ENCODE measurements around the gene FASTKD3. TPM values are rescaled to one million over a fixed set of nuclear protein-coding genes. Genes with fewer than 3 reads are reported as not detected.

The FASTKD3 gene
- total RNA-seq, 2 donors from 2014 or later: 11.4 to 12.2 TPM

DNA sequence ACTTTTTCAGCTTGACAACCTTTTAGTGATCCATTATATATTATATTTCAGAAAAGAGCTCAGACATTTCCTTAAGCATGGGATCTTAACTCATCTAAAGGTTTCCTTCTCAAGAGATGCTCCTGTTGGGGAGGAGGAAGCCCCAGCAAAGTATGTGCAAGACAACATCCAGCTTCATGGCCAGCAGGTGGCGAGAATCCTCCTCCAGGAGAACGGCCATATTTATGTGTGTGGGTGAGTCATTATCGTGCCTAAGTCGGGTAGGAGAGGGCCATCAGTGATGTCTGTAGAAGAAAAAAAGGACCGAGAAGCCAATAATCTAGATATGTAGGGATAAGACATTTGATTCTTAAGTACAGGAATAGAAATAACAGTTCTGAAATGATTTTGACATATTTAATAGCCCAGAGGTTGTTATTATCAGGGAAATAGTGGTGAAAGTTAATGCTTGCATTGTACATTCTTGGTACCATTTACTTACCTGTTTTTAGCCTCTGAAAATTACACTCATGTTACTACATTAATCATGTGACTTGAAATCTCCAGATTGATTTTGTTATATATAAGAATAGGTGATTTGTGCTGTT, 28.3 kb upstream of the FASTKD3 start:
- intact Hi-C loops (cut with DNase I): no loop called here
- TF ChIP-seq, protein P1, sequence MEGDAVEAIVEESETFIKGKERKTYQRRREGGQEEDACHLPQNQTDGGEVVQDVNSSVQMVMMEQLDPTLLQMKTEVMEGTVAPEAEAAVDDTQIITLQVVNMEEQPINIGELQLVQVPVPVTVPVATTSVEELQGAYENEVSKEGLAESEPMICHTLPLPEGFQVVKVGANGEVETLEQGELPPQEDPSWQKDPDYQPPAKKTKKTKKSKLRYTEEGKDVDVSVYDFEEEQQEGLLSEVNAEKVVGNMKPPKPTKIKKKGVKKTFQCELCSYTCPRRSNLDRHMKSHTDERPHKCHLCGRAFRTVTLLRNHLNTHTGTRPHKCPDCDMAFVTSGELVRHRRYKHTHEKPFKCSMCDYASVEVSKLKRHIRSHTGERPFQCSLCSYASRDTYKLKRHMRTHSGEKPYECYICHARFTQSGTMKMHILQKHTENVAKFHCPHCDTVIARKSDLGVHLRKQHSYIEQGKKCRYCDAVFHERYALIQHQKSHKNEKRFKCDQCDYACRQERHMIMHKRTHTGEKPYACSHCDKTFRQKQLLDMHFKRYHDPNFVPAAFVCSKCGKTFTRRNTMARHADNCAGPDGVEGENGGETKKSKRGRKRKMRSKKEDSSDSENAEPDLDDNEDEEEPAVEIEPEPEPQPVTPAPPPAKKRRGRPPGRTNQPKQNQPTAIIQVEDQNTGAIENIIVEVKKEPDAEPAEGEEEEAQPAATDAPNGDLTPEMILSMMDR (IDR thresholded peaks at IDR 0.05): no peak
- Histone ChIP-seq H3K4me1 (no peaks in the 10 kb centered on the region), H3K27me3 (no peaks in the 10 kb centered on the region), H3K36me3 (peaks cover 4% of the 10 kb centered on the region), H3K27ac (no peak overlapping the region), H3K9me3 (no peaks in the 10 kb centered on the region), H3K9ac (ENCODE audit: low read depth in 2 of 2, low read length in 2 of 2) (no peak overlapping the region), H3K4me3 (no peak overlapping the region)
- DNase-seq: no peak

DNA sequence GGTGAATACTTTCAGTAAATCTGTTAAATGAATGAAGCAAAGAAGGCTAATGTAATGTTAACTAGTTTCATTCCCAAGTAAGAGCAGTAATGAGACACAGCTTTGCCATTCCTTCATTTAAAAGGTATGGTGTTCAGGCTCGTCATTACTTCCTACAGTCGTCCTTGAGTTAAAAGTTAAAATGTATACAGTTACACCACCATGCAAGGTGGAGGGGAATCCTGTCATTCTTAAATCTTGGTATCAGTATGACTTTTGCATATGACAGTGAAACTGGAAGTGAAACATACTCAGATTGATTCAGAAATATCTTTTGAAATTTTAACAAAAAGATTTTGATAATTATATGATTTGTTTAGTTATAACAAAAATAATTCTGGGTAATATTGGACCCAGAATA, 26.0 kb upstream of the FASTKD3 start:
- no peaks in the 10 kb centered on the region for H3K4me1 ChIP-seq
- H3K9me3 ChIP-seq: no peaks in the 10 kb centered on the region
- no peak for DNase-seq
- no peaks in the 10 kb centered on the region for H3K27me3 ChIP-seq
- H3K9ac ChIP-seq (ENCODE audit: low read depth in 2 of 2, low read length in 2 of 2): no peak overlapping the region
- H3K4me3 ChIP-seq: no peak overlapping the region
- H3K27ac ChIP-seq: no peak overlapping the region
- peaks cover 4% of the 10 kb centered on the region for H3K36me3 ChIP-seq
- TF ChIP-seq, protein P1 (IDR thresholded peaks at IDR 0.05): no peak
- intact Hi-C loops (cut with DNase I): no loop called here

DNA sequence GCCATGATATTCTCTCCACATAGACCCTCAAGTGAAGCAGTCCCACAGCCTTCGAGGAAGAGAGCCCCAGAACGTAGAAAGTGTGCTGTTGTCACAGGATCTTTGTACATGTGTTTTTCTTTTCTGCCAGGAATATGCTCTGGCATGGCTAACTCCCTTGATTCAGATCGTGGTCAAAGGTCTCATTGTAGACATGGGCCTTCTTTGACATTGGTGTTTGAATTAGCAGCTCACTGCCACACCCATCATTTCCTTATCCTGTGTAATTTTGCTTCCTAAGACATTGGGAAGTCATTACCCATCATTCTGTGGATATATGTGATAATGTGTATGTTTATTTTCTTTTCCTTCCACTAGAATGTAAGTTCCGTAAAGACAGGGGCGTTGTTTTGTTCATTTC, 25.6 kb upstream of the FASTKD3 start:
- Histone ChIP-seq H3K9me3 (no peaks in the 10 kb centered on the region), H3K27me3 (no peaks in the 10 kb centered on the region), H3K9ac (ENCODE audit: low read depth in 2 of 2, low read length in 2 of 2) (no peak overlapping the region), H3K4me3 (no peak overlapping the region), H3K4me1 (no peaks in the 10 kb centered on the region), H3K36me3 (peaks cover 4% of the 10 kb centered on the region), H3K27ac (no peak overlapping the region)
- no peak for DNase-seq
- TF ChIP-seq, protein P1 (IDR thresholded peaks at IDR 0.05): no peak
- intact Hi-C loops (cut with DNase I): no loop called here

DNA sequence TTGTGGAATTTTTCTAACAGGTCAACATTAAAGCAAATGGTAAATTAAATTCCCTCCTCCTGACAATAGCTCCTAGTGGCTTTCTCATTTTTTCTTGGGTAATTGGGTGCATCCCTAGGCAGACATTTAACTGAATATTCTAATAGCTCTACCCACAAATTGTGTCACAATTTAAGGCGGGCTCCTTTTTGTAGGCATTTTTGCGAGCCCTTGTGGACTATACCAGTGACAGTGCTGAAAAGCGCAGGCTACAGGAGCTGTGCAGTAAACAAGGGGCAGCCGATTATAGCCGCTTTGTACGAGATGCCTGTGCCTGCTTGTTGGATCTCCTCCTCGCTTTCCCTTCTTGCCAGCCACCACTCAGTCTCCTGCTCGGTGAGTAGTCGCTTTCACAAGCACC, 20.1 kb upstream of the FASTKD3 start:
- intact Hi-C loops (cut with DNase I): no loop called here

DNA sequence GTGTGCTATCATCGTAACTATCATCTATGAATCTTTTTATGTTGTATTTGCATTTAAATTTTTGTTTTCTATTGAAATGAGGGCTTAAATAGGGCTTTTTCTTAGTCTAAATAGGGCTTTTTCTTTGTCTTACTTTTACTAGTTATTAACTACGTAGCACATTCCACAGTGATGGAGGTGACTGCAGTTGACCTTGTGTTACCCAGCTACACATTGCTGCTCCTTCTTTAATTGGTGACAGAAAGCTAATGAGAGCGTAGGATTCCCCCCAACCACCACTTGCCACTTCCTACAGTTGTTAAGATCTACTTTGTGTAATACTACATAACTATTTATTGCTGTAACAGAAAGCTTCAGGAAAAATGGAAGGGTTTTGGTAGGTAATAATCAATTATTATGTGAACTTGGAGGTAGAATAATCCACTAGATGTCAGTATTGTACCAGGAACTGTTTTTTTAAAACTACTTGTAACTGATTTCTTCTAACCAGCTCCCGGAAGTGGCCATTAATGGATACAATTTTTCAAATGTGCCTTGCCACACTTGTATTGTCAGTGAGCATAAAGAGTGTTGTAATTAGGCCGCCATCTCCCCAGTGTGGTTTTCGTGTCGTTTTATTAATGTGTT, 18.1 kb upstream of the FASTKD3 start:
- H3K4me1 ChIP-seq: no peaks in the 10 kb centered on the region
- no peak overlapping the region for H3K27ac ChIP-seq
- DNase-seq: no peak
- H3K36me3 ChIP-seq: no peaks in the 10 kb centered on the region
- H3K9me3 ChIP-seq: no peaks in the 10 kb centered on the region
- H3K4me3 ChIP-seq: no peak overlapping the region
- no peak overlapping the region for H3K9ac ChIP-seq (ENCODE audit: low read depth in 2 of 2, low read length in 2 of 2)
- intact Hi-C loops (cut with DNase I): no loop called here
- TF ChIP-seq, protein P1 (IDR thresholded peaks at IDR 0.05): peak; percentile 44
- H3K27me3 ChIP-seq: no peaks in the 10 kb centered on the region

More for the DNA sequence above, 20.1 kb upstream of the FASTKD3 start:
- H3K9ac ChIP-seq (ENCODE audit: low read depth in 2 of 2, low read length in 2 of 2): no peak overlapping the region
- H3K36me3 ChIP-seq: no peaks in the 10 kb centered on the region
- H3K4me3 ChIP-seq: no peak overlapping the region
- no peak for DNase-seq
- TF ChIP-seq, protein P1 (IDR thresholded peaks at IDR 0.05): no peak
- H3K27ac ChIP-seq: no peak overlapping the region
- H3K4me1 ChIP-seq: no peaks in the 10 kb centered on the region
- H3K27me3 ChIP-seq: no peaks in the 10 kb centered on the region
- no peaks in the 10 kb centered on the region for H3K9me3 ChIP-seq

Measured in colonic mucosa (tissue), 4 donors.